ENCODE data around the gene TBCE. TPM values are rescaled to one million over a fixed set of nuclear protein-coding genes. Genes with fewer than 3 reads are reported as not detected.

The TBCE gene
- total and polyA plus RNA-seq, 9 of the 15 experiments (the other 6 are each of a cell fraction or from before 2014, with no cell fraction given): 52.6 to 92.1 (median 82.1) TPM

DNA sequence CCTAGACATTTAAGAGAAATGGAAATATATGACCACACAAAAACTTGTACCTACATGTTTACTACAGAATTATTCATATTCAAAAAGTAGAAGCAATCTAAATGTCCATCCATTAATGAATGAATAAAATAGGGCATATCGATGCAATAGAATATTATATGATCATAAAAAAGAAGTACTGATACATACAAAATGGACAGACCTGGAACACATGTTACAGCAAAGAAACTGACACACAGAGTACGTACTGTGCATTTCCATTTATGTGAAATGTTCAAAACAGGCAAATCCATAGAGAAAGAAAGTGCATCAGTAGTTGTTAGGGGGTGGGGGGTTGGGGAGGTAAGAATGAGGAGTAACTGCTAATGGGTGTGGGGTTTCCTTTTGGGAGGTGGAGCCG, 97.8 kb downstream of the TBCE start:
- intact Hi-C loops (cut with micrococcal nuclease) (no loop called here), in situ Hi-C loops (cut with MboI) (no loop called here)
- Histone ChIP-seq H2AFZ (ENCODE audit: low read depth, low read length) (no peak overlapping the region), H4K20me1 (replicated peaks; ENCODE audit: control insufficient read depth, insufficient read depth, low read length) (no peaks in the 10 kb centered on the region), H3K79me2 (ENCODE audit: control insufficient read depth, insufficient read depth, low read length) (no peaks in the 10 kb centered on the region), H3K9me3 (replicated peaks; ENCODE audit: control insufficient read depth, insufficient read depth, low read depth, low read length) (no peaks in the 10 kb centered on the region), H3K36me3 (ENCODE audit: control insufficient read depth, insufficient read depth, low read length) (peaks cover 33% of the 10 kb centered on the region; the same call in 2 of the 3 replicates), H3K9me1 (ENCODE audit: control insufficient read depth, insufficient read depth, low read length) (no peaks in the 10 kb centered on the region), H3K27ac (ENCODE audit: extremely low read depth, low read depth, low read length) (no peak overlapping the region), H3K9ac (ENCODE audit: insufficient read depth in 1 of 2, low read depth in 2 of 2, low read length in 2 of 2) (no peak overlapping the region), H3K4me3 (no peak overlapping the region), H3K4me1 (replicated peaks in 1 of 2; ENCODE audit: control insufficient read depth in 2 of 2, insufficient read depth in 2 of 2, low read length in 2 of 2) (no peaks in the 10 kb centered on the region), H3K4me2 (ENCODE audit: insufficient read depth, low read length) (no peak overlapping the region), H3K27me3 (ENCODE audit: control insufficient read depth in 2 of 2, insufficient read depth in 2 of 2, low read length in 2 of 2) (no peaks in the 10 kb centered on the region)
- ChIA-PET POLR2A (no interaction called here), CTCF (ENCODE audit: low intra/inter-chr PET ratio) (no interaction called here)
- DNase-seq (ENCODE audit: extremely low read depth in 1 of 4, low spot score in 3 of 4): no peak
- no peak for TF ChIP-seq RHOXF2B (CRISPR knock-in tag; conservative IDR thresholded peaks at IDR 0.05)
- no peak for TF ChIP-seq SMARCE1 (IDR thresholded peaks at IDR 0.05)
- TF ChIP-seq NR3C1 (CRISPR knock-in tag; IDR thresholded peaks at IDR 0.05): no peak
- no peak for TF ChIP-seq ZNF75A (CRISPR knock-in tag; IDR thresholded peaks at IDR 0.05)
- TF ChIP-seq SRSF1 (IDR thresholded peaks at IDR 0.05; ENCODE audit: low read depth, low read length): no peak
- no peak for TF ChIP-seq SP2 (IDR thresholded peaks at IDR 0.05; ENCODE audit: extremely low read depth, low read depth, low read length, poor library complexity, severe bottlenecking)
- no peak for TF ChIP-seq BRCA1 (IDR thresholded peaks at IDR 0.05)
- no peak for TF ChIP-seq BRCA1 (CRISPR knock-in tag; IDR thresholded peaks at IDR 0.05)
- TF ChIP-seq, protein P1, sequence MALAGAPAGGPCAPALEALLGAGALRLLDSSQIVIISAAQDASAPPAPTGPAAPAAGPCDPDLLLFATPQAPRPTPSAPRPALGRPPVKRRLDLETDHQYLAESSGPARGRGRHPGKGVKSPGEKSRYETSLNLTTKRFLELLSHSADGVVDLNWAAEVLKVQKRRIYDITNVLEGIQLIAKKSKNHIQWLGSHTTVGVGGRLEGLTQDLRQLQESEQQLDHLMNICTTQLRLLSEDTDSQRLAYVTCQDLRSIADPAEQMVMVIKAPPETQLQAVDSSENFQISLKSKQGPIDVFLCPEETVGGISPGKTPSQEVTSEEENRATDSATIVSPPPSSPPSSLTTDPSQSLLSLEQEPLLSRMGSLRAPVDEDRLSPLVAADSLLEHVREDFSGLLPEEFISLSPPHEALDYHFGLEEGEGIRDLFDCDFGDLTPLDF (CRISPR knock-in tag; IDR thresholded peaks at IDR 0.05): no peak
- no peak for TF ChIP-seq HDGF (IDR thresholded peaks at IDR 0.05)
- no peak for TF ChIP-seq SIN3A (IDR thresholded peaks at IDR 0.05; ENCODE audit: borderline replicate concordance in 2 of 2, control insufficient read depth in 1 of 2, low read depth in 2 of 2, low read length in 2 of 2)
- TF ChIP-seq ZNF583 (CRISPR knock-in tag; IDR thresholded peaks at IDR 0.05): no peak
- WGBS (ENCODE audit: insufficient coverage, low coverage, missing lambda C conversion rate): 90% methylated on average over 3 of the region's 3 CpGs
- BruUV-seq (replicated peaks): no TSS peak
- no peak for FAIRE-seq
- no peak for ATAC-seq
